Ectodermal cell (in vitro differentiated cells): ENCODE measurements around the gene ARHGEF2. TPM values are rescaled to one million over a fixed set of nuclear protein-coding genes. Genes with fewer than 3 reads are reported as not detected.

Source experiments
- H3K27ac ChIP-seq: 2 replicates; pipeline ENCODE4 v1.7.0; 2013; ENCODE audit warnings: mild to moderate bottlenecking, low read depth, low read length; ENCODE audit not compliant: insufficient read depth, poor library complexity, severe bottlenecking
- H3K27me3 ChIP-seq: 2 replicates; pipeline ENCODE4 v1.7.0; 2013; ENCODE audit warnings: mild to moderate bottlenecking, low read length; ENCODE audit not compliant: insufficient read depth, control insufficient read depth, poor library complexity, severe bottlenecking
- H3K36me3 ChIP-seq: one replicate; pipeline ENCODE4 v1.7.0; 2013; ENCODE audit warnings: low read length; ENCODE audit not compliant: control insufficient read depth, insufficient read depth
- H3K4me1 ChIP-seq: one replicate; pipeline ENCODE4 v1.7.0; 2013; ENCODE audit warnings: low read length; ENCODE audit not compliant: control insufficient read depth, insufficient read depth
- H3K4me3 ChIP-seq: 2 replicates; pipeline ENCODE4 v1.7.0; 2013; ENCODE audit warnings: low read depth, low read length, control low read depth; ENCODE audit not compliant: insufficient read depth
- H3K9me3 ChIP-seq: 2 replicates; pipeline ENCODE4 v1.7.0; 2013; ENCODE audit warnings: mild to moderate bottlenecking, low read length, moderate library complexity; ENCODE audit not compliant: control insufficient read depth
- WGBS, 2 experiments: methylation state at CpG; one replicate each; pipeline ENCODE4 v1.1.7; 2013; ENCODE audit warnings: missing lambda C conversion rate in 2 of 2; 5-methylcytosine and 5-hydroxymethylcytosine counted together
- polyA plus RNA-seq, 4 experiments: library from polyadenylated mRNA; stranded (reverse); fragments of 50-300 nt; gene quantifications; one replicate each; pipeline ENCODE4 v1.2.3, GENCODE V29; 2013

The ARHGEF2 gene
- 101 TPM for polyA plus RNA-seq (2013, experiment 1 of 4)
- 103 TPM for polyA plus RNA-seq (2013, experiment 2 of 4)
- polyA plus RNA-seq (2013, experiment 3 of 4), result 75.5 TPM
- 93.8 TPM for polyA plus RNA-seq (2013, experiment 4 of 4)

- no peaks in the 10 kb centered on the region for H3K27me3 ChIP-seq
- H3K36me3 ChIP-seq, result no peaks in the 10 kb centered on the region
- peak within 1 kb of the TSS; percentile 61 for H3K4me3 ChIP-seq
- peaks cover 30% of the 10 kb centered on the region for H3K4me1 ChIP-seq
- H3K9me3 ChIP-seq, result no peaks in the 10 kb centered on the region
- WGBS, 2 experiments, result 0% methylated on average over 52 of the region's 52 CpGs
- H3K27ac ChIP-seq, result peak within 1 kb of the TSS; percentile 92
These were observed at the start of gene ARHGEF2 for GRCh38 chr1:155978325-155978972. TSS of gene ARHGEF2 (minus strand) at chr1:155978547. CDS start at chr1:155978427, 120 bp downstream.

GRCh38 chr1:156026588-156026987, 48.2 kb upstream of the ARHGEF2 start:
- Histone ChIP-seq H3K9me3 (no peaks in the 10 kb centered on the region), H3K4me1 (no peaks in the 10 kb centered on the region), H3K27ac (no peak overlapping the region), H3K27me3 (peaks cover 7% of the 10 kb centered on the region), H3K36me3 (no peaks in the 10 kb centered on the region), H3K4me3 (no peak overlapping the region)
- 87 to 93% methylated on average over 4 of the region's 4 CpGs for WGBS, 2 experiments

DNA sequence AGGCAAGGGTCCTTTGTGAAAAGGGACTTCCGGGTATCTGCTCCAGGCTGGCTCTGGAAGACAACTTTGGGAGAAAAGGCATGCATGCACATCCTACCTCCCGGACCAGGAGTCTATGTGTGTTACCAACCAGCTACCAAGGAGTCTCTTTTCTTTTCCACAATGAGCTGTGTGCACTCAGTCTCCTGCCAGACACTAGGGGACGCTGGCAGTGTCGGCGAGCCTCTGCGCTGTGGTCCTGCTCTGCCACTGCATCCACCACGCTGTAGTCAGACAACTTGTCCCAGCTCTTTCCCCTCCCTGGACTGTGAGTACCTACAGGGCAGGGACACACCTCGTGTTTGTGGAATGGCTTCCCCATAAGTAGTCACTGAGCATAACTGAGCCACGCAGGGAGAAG, 47.5 kb upstream of the ARHGEF2 start:
- 15 to 18% methylated on average over 9 of the region's 9 CpGs for WGBS, 2 experiments
- Histone ChIP-seq H3K4me1 (no peaks in the 10 kb centered on the region), H3K4me3 (no peak overlapping the region), H3K27ac (no peak overlapping the region), H3K27me3 (peaks cover 7% of the 10 kb centered on the region), H3K36me3 (no peaks in the 10 kb centered on the region), H3K9me3 (no peaks in the 10 kb centered on the region)

DNA sequence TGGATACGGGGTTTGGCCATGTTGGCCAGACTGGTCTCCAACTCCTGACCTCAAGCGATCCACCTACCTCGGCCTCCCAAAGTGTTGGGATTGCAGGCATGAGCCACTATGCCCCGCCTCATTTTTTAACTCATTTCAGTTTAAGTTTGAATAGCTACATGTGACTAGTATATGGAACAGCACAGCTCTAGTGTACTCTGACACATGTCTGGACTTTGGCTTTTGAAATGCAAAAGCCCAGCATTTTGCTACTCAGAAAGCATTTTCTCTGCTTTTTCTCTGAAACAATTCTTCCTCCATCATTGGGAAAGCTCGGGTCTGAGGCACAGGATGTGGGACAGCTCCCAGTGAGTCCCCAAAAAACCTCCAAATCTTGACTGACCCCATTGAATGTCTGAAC, 46.5 kb upstream of the ARHGEF2 start:
- Histone ChIP-seq H3K27me3 (peaks cover 7% of the 10 kb centered on the region), H3K27ac (no peak overlapping the region)
- WGBS, 2 experiments, result 91 to 95% methylated on average over 5 of the region's 5 CpGs

DNA sequence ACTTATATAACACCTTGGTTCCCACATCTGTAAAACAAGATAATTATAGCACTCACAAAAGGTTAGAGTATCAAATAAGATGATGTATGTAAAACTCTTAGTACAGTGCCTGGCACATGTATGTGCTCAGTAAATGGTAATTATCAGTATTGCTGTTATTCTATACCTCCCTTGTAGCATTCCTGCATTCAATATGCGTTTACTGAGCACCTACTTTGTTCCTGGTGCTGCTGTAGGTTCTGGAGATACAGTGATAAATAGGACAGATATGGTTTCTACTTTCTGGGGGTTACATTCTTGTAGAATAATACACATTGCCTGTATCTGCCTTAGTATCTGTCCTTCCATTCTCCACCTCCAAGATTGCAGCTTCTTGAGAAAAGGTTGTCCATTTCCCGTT, 43.6 kb upstream of the ARHGEF2 start:
- Histone ChIP-seq H3K4me1 (peaks cover 7% of the 10 kb centered on the region), H3K36me3 (peaks cover 11% of the 10 kb centered on the region), H3K9me3 (no peaks in the 10 kb centered on the region), H3K4me3 (no peak overlapping the region), H3K27me3 (peaks cover 7% of the 10 kb centered on the region), H3K27ac (no peak overlapping the region)
- 85 to 93% methylated on average over 2 of the region's 2 CpGs for WGBS, 2 experiments

More for the DNA sequence above, 46.5 kb upstream of the ARHGEF2 start:
- Histone ChIP-seq H3K4me1 (peaks cover 3% of the 10 kb centered on the region), H3K36me3 (no peaks in the 10 kb centered on the region), H3K4me3 (no peak overlapping the region), H3K9me3 (no peaks in the 10 kb centered on the region)

GRCh38 chr1:156021093-156021428, 42.7 kb upstream of the ARHGEF2 start:
- 22 to 24% methylated on average over 4 of the region's 4 CpGs for WGBS, 2 experiments
- Histone ChIP-seq H3K27ac (no peak overlapping the region), H3K27me3 (peaks cover 7% of the 10 kb centered on the region), H3K4me1 (peaks cover 7% of the 10 kb centered on the region), H3K9me3 (no peaks in the 10 kb centered on the region), H3K4me3 (peak overlapping the region; percentile 77), H3K36me3 (peaks cover 15% of the 10 kb centered on the region)

DNA sequence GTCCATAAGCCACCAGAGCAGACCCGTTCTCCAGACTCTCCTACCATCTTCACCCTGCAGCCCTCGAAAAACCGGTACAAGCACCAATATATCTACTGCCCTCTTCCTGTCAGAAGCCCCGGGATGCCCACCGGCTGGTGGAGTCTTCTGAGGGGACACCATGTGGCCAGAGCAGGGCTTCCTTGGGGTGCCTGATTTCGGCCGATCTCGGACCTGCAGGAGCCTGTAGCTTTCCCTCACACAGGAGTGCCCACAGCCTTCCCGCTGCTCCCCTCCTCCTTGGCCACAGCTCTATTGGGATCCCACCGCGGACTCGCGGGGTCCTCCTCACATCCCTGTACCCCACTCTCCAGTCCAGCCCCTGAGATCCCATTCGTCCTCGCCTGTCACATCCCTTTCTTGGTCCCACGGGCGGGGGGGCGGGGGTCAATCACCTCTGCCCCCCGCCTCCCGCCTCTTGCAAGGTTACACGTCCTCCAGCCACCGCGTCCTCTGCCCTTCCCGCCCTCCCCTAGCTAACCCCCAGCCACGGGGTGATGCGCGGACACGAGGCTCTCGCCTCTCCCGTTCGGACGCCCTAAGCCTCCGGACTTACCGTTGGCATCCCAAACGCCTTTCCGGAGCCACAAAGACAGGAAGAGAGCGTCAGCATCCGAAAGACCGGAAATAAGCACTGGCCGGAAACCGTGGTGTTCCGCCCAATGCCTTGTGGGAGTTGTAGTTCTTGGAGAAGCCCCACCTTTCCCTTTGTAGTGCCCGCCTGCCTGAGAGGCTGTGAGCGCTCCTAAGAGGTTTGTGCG, 42.1 kb upstream of the ARHGEF2 start, which contains the start of gene SSR2:
SSR2 (minus strand) TSS at position 659 of the 800 bp plus-strand sequence. CDS start 784 bp downstream, outside the sequence.
- Histone ChIP-seq H3K4me1 (peaks cover 7% of the 10 kb centered on the region), H3K27me3 (peaks cover 7% of the 10 kb centered on the region), H3K4me3 (peak within 1 kb of the TSS; percentile 77), H3K9me3 (no peaks in the 10 kb centered on the region), H3K36me3 (peaks cover 15% of the 10 kb centered on the region), H3K27ac (no peak within 1 kb of the TSS)
- WGBS, 2 experiments, result 1% methylated on average over 45 of the region's 45 CpGs

- peaks cover 7% of the 10 kb centered on the region for H3K4me1 ChIP-seq
- no peaks in the 10 kb centered on the region for H3K9me3 ChIP-seq
- 76 to 83% methylated on average over 8 of the region's 8 CpGs for WGBS, 2 experiments
- no peak overlapping the region for H3K27ac ChIP-seq
- H3K27me3 ChIP-seq, result peaks cover 7% of the 10 kb centered on the region
- peaks cover 18% of the 10 kb centered on the region for H3K36me3 ChIP-seq
- peak overlapping the region; percentile 77 for H3K4me3 ChIP-seq
These were observed 41.6 kb upstream of the ARHGEF2 start for GRCh38 chr1:156019946-156020292.

DNA sequence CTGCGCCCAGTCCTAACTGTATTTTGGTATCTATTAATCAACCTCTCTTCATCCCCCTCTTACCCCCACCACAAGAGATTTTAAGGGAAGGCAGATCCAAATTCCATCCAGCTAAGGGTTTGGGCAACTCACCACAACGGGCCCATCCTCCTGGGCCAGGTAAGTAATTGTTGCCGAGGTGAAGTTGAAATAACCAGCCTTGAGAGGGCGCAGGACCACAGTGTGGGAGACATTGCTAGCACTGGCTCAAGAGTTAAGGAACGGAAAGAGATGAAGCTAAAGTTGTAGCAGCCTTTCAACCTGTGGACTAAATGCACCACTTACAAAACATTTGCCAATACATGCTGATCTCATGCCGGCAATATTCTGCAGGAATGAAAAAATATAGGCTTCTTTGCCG, 36.5 kb upstream of the ARHGEF2 start:
- peaks cover 46% of the 10 kb centered on the region for H3K36me3 ChIP-seq
- H3K4me3 ChIP-seq, result no peak overlapping the region
- H3K27me3 ChIP-seq, result no peaks in the 10 kb centered on the region
- H3K9me3 ChIP-seq, result no peaks in the 10 kb centered on the region
- WGBS, 2 experiments, result 95 to 96% methylated on average over 7 of the region's 7 CpGs
- H3K4me1 ChIP-seq, result peaks cover 7% of the 10 kb centered on the region
- H3K27ac ChIP-seq, result no peak overlapping the region

DNA sequence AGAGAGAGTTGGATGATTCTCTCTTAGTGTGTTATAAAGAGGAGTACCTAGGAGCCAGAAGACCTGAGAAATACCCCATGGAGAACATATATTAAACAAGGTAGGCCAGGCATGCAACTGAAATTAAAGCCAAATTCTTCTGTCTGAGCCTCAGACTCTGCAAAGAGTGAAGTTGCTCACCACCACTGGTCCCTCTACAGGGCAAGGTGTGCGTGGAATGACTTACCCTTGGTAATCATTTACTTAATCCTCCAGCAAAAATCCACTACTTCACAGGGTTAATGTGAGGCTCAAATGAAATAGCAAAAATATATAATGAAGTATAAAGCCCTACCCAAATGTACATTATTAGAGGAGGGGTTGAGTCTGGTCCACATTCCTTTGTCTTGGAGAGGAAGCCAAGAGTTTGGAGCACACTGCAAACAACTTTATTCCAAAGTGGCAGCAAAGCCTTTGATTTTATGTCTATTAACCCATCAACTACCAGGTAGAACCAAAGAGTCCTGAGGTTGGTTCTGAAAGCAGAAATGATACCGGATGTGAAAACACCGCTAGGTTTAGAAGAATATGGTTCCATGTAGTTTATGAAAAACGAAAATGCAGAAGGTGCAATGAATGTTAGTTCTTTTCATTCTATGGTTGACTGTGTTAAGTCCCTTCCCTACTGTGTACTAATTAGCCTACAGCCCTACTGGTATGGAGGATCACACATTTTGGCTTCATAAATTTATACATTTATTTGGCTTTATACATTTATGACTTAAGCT, 33.9 kb upstream of the ARHGEF2 start:
- no peaks in the 10 kb centered on the region for H3K9me3 ChIP-seq
- peaks cover 17% of the 10 kb centered on the region for H3K4me1 ChIP-seq
- 94% methylated on average over 4 of the region's 4 CpGs for WGBS, 2 experiments
- H3K4me3 ChIP-seq, result no peak overlapping the region
- H3K36me3 ChIP-seq, result peaks cover 38% of the 10 kb centered on the region
- no peak overlapping the region for H3K27ac ChIP-seq
- H3K27me3 ChIP-seq, result no peaks in the 10 kb centered on the region
